Activated T-helper 1 cell treated with anti-CD3 and anti-CD28 coated beads, Interleukin-2, amount 50 U/mL, for 16 hours (primary cell): Measurements from ENCODE around the gene DOK6.
"Not testable (repeated sequence)": the region's sequence is repeated elsewhere in the genome, so short reads cannot be mapped to it uniquely, and the experiment has no call there.

ENCODE experiments used
- DNase-seq, 2 donors: peaks; one replicate each; pipeline ENCODE4 v3.0.0-alpha.2; 2020; ENCODE audit warnings: low read depth in 1 of 2, low spot score in 1 of 2

The DOK6 gene

DNA sequence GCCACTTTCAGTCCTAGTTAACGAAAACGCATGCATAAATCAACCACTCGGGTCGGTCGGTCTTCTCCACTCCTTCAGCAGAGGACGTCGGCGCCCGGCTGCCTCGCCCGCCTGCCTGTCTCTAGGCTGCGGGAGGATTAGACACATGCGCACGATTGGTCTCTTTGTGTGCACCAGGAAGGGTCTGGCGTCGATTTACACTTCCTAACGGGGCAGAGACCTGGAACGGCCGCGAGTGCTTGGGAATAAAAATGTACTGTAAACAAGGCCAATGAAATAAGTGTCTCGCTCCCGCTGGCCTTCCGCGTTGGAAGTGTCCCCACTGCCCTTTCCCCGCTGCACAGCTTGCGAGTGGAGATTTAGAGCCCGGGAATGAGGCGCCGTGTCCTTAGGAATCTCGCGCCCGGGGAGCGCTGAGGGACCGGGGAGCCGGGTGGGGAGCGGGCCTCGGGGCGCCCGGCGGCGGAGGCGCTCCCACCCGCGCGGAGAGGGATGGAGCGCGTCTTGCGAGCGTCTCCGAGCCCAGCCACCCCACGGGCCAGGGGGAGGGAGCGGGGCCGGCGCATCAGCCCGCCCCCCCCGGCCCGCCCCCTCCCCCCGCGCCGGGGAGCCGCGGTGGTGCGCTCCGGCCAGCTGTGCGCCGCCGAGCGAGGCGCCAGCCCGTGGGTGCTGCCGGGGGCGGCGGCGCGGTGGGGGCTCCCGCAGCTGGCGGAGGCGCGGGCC is at the start of gene DOK6:
Gene DOK6, plus strand, starts transcription at position 636 of the 723 bp plus-strand sequence.
- no peak for DNase-seq

DNA sequence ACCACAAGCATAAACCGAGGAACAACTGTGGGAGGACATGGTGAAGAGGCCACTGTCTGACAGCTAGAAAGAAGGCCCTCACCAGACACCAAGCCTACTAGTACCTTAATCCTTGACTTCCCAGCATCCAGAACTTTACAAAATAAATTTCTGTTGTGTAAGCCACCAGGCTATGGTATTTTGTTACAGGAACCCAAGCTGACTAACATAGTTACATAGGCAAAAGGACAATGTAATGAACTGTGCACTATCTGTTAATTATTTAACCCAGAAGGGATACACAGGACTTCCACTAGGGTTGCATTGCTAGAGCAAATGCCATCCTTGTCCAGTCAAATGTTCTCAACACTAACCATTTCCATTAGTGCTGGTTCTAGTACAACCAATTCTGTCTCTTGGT is 47.7 kb upstream of the DOK6 start:
- no peak for DNase-seq

GRCh38 chr18:69357590-69357989 is 43.1 kb upstream of the DOK6 start:
- no peak for DNase-seq

GRCh38 chr18:69358212-69358895 is 42.3 kb upstream of the DOK6 start:
- DNase-seq: no peak

DNA sequence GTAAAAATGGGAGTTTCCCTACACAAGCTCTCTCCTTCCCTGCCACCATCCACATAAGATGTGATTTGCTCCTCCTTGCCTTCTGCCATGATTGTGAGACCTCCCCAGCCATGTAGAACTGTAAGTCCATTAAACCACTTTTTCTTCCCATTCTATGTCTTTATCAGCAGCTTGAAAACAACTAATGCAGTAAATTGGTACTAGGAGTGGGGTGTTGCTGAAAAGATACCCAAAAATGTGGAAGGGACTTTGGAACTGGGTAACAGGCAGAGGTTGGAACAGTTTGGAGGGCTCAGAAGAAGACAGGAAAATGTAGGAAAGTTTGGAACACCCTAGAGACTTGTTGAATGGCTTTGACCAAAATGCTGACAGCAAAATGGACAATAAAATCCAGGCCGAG is 40.9 kb upstream of the DOK6 start:
- DNase-seq: not testable (repeated sequence)

DNA sequence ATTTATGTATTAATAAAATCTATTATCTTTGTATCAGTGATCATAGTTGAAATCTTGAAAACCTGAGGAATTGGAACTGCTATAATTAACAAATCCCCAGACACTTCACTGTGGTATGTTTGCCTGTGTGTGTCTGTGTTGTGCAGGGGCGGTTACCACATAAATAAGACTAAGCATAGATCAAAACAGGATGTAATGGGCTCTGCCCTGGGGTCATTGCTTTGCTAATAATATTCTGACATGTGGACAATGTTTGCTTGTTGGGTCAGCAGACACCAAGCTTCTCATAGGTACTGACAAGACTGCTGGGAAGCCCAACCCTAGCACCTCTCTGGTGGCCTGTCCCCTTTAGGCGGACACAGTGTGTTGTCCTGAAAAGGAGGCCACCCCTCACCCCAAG is 35.8 kb upstream of the DOK6 start:
- no peak for DNase-seq

GRCh38 chr18:69365658-69366057 is 35.0 kb upstream of the DOK6 start:
- no peak for DNase-seq

GRCh38 chr18:69367104-69367503 is 33.6 kb upstream of the DOK6 start:
- DNase-seq: no peak

DNA sequence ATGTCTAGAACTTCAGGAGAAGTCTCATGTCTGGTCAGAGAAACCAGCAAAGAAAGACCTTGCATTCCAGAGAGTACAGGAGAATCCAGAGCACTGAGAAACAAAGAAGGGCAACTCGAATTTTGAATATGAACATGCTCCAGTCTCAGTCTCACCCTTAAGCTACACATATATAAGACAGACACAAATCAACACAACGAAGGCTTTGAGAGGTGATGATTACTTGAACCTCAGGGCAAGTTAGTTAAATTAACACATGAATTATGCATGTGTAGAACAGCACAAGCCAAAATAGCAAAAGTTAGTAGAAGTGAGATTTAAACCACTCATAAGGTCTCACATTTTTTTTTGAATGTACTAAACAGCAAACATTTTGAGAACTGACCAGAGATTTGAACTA is 29.0 kb upstream of the DOK6 start:
- DNase-seq: no peak

DNA sequence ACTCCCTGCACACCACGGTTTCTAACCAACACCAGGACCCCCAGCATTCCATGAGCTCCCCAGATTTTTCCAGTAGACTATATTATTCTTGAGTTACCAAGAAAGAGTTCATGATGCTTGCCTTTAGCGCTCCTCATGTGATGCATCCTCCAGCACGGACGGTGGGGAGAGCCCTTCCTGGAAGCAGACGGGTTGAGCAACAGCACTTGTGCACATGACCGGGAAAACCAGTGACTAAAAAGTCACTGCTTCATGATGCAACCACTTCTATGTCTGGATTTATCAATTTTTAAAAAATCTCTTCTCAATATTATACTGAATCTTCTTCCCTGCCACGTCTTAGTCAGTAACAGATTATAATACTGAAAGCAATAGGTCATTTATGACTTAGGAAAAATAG is 20.4 kb upstream of the DOK6 start:
- no peak for DNase-seq

GRCh38 chr18:69383186-69383585 is 17.5 kb upstream of the DOK6 start:
- no peak for DNase-seq

- DNase-seq: no peak
Measured at GRCh38 chr18:69387186-69387585, 13.5 kb upstream of the DOK6 start.

GRCh38 chr18:69388222-69388621 is 12.5 kb upstream of the DOK6 start:
- DNase-seq: no peak

- no peak for DNase-seq
Measured at GRCh38 chr18:69397096-69397495, 3.6 kb upstream of the DOK6 start.

DNA sequence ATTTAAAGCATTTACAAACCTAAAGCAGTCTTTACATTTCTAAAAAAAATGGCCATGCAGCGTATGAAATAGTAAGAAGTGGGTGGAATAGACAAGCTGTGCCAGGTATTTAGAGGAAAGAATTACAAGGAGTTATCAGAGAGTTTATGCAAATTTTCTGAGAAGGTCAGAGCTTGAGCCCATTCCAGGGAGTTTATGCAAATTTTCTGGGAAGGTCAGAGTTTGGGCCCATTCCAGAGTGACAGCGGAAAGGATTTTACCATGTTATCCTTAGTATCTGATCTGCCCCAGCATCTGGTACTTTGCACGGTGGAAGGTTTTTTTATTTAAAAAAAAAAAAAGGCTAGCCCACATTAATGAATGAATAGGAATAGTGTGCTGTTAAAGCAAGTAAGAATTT is 1.4 kb upstream of the DOK6 start:
- DNase-seq: no peak

DNA sequence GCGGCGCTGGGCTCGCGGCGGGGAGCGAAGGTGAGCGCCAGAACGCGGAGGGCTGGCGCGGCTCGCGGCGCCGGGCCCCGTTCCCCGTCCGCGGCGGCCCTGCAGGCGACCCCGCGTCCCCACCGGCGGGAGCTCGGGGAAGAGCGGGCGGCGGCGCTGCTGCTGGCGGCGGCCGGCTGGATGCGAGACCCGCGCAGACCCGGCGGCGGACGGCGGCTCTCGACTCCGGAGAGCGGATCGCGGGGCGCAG is 213 bp downstream of the DOK6 start:
- DNase-seq: no peak

DNA sequence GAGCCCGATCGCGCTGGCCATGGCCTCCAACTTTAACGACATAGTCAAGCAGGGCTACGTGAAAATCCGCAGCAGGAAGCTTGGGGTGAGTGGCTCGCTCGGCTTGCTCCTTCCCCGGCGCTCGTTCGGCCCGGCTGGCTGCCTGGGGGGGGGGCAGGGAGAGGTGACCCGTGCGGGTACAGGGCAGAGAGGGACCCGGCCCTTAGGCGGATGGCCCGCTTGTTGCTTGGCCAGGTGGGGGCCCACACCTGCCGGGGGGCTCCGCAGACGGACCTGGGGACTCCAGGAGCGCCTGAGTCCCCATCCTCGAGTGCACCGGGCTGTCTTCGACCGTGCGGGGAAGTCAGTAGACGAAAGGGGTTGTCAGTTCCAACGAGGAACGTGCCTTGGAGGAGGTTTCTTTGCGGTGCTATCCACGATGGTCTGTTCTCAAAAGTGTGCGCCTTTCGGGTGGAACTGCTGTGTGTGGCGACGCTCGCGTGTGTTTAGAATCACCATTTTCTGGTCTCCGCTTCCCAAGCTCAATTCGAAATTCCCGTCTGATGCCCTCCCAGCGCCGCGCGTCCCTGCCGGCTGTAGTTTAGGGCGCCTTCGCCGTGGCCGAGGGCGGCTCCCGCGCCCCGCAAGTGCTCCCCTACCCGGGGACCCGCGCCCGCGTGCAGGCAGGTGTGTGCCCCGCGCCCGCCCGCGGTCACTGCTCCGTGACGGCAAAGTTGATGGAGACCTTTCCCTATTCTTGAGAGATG is 711 bp downstream of the DOK6 start:
- DNase-seq: no peak

DNA sequence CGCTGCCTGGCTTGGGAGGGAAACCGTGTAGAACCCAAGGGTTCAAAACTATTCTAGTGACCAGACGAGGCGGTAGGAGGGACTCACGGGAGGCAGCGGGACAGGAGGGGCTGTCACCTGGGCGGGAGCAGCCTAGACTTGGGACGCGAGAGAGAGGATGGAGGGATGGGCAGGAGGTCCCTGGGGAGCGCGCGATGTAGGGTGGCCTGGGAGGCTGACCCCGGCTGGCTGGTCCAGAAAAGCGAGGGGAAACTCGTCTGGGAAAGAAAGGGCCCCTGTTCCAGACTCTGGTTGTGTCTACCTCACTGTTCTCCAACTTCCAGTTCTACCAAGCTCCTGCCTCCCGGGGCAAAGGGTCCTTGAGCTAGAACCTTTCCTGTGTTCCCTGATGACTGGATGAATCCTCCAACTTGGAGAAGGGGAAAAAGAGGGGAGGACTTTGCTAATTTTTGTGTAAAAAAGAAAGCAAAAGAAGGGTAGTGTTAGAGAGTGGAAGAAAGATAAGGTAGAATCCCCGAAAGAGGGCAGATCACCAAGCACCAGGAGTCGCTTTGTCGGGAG is 1.4 kb downstream of the DOK6 start:
- no peak for DNase-seq

DNA sequence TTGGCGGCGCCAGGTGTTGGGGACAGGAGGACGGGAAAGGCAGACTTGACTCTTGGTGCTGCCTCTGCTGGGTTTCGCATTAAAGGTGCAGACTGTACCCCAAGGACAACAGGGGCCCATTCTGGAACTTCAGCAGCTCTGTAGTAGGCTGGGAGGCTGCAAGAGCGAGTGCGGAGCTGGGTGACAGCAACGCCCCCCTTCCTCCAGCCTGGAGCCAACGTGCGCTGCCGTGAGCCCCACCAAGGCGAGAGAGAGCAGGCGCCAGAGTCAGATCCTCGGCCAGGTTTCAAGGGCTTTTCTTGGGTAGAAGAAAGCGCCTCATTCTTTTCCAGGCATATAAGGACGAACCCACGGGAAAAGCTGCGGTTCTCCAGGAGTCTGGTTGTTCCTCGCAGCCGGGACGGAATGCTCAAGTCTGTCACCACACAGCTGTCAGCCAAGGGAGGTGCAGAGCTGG is 1.9 kb downstream of the DOK6 start:
- DNase-seq: no peak

- DNase-seq: no peak
Measured at GRCh38 chr18:69408522-69408921, 7.8 kb downstream of the DOK6 start.

DNA sequence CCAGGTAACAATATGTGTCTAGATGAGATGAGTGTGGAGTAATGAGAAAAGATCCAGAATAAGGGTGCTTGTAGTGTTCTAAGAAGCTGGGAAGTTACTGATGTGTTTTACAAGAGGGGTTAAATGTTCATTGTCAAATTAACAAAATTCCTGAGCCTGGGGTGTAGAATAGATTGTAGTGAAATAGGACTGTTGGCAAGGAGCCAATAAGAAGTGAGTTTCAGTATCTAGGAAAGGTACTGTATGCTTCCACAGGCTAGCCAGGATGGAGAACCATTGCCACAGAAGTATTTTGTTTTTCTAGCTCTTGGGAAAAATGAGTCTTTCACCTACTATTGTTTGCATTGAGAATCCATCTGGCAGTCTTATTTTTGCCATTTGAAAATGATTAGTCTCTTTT is 10.5 kb downstream of the DOK6 start:
- no peak for DNase-seq

GRCh38 chr18:69414184-69414583 is 13.5 kb downstream of the DOK6 start:
- no peak for DNase-seq
